Activated T-helper 1 cell treated with Interleukin-2 at 50 U/mL for 16 hours (primary cell): ENCODE measurements around the gene GSAP.

Experiments
- DNase-seq: peaks from one replicate; pipeline ENCODE4 v3.0.0-alpha.2; 2020; ENCODE audit warnings: low read depth

GSAP gene

GRCh38 chr7:77328669-77329068 lies 87.5 kb downstream of the GSAP start:
- no peak for DNase-seq

DNA sequence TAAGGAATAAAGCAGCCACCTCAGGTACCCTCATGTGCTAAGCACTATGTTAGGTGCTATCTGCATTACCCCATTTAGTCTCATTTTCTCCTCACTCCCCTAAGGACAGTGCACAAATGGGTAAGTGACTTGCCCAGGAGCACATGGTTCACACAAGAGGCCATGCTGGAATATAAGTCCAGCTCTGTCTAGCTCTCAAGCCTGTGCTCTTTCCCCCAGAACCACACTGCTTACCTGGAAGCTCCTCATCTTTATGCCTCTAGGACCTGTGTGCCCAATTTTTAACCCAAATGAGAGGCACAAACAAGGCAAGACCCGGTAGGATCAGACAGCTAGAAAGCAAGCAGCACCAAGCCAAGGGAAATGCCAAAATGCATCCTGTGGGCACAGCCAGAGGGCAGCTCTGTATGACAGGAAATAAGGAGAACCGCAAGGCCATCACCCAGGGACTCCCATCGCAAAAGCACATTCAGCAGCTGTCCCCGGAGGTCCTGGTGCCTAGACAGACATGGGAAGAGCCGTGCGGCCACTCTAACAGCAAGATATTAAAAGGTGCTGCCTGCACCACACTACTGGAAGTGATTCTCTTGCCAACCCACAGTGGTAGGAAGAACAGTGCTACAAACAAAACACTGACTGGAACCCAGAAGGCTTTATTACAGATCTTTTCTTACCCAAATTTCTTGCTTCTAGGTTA lies 88.1 kb downstream of the GSAP start:
- DNase-seq: no peak

DNA sequence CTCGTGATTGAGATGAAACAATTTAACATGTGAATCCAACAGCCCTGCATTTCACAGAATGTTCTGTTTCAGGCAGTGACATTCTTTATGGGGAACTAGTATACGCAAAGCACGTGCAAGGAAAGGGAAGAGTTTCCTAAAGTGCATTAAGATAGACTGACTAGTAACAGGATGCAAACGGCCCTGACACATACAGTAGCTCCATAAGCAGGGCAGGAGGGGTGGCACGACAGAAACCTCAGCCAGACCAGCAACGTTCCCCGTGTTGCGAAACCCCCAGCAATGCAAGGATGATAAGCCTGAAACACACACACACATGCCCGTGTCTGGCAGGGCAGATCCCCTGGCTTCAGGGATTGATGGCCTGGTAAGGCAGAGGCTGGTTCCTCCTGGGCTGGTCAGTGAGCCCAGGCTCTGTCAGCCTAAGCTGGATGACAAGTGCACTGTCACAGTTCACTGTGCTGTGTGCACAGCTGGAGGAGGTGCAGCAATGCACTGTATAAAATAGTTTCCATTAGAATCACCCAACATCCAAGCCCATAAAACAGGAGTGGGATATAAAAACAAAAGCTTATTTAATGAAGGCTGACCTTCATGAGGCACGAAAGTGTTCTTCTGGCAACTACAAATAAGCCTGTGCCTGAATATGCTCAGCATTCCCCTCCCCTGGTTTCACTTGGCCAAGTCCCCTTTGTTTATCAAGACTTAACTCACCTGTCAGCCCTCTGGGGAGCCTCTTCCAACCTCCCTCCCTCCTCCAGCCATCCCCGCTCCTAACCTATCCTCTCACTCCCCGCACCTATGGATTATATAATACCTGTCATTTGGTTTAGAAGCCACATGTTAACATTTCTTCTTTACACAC lies 88.8 kb downstream of the GSAP start:
- DNase-seq: no peak

DNA sequence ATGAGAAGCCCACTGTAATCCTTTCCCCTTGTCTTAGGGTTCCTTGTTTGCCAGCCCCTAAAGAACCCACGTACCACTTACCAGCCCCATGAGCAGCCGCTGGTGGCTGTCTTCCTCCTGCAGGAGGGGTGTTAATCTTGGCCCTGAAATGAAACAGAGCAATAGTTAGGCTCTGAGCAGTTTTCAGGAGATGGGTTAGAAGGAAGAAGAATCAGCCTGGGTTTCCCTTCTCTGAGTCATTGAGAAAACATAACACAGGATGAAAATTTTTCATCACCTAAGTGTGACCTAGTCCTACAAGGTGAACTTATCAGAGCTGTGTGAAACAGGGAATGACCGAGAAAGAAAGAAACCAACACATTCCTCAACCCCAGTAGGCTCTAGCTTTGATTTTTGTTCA lies 90.0 kb downstream of the GSAP start:
- DNase-seq: no peak

DNA sequence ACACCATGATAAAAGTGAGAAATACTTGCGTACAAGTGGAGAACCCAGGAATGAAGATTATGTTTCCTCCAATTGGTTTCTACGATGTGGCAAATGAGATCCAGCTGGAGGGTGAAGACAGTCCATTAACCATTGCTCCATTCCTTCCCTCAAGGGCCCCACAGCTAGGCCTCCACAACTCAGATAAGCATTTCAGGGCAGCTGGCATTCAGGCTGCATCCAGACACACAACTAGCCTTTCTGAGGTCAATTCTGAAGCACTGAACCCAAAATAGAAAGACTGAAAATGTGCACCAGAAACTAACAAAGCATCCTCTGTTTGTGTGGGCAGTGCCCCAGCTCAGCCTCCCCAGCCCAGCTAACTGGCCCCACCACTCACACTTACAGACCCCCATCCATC lies 94.8 kb downstream of the GSAP start:
- no peak for DNase-seq

- no peak for DNase-seq
Observed at GRCh38 chr7:77320714-77321113, 95.4 kb downstream of the GSAP start.

- DNase-seq: no peak
Observed at GRCh38 chr7:77320137-77320536, 96.0 kb downstream of the GSAP start.

- DNase-seq: no peak
Observed at GRCh38 chr7:77318019-77318418, 98.1 kb downstream of the GSAP start.

GRCh38 chr7:77316219-77316978 lies 99.8 kb downstream of the GSAP start:
- DNase-seq: no peak

DNA sequence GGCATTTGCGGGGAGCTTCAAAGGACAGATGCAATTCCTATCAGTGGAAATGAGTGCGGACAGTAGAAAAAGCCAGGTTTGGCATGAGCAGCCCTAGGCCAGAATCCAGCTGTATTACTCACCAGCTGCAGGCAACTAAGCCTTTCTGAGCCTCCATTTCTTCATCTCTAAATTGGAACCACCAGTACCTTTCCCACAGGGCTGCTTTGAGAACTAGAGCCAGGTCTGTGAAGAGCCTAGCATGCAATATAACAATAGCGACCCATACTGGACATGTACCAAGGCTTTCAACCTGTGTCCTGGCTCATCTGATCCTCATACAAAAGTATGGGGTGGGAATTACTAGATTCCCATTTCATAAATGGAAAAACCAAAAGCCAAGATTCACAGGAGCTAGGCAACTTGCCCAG lies 101.0 kb downstream of the GSAP start:
- DNase-seq: no peak

DNA sequence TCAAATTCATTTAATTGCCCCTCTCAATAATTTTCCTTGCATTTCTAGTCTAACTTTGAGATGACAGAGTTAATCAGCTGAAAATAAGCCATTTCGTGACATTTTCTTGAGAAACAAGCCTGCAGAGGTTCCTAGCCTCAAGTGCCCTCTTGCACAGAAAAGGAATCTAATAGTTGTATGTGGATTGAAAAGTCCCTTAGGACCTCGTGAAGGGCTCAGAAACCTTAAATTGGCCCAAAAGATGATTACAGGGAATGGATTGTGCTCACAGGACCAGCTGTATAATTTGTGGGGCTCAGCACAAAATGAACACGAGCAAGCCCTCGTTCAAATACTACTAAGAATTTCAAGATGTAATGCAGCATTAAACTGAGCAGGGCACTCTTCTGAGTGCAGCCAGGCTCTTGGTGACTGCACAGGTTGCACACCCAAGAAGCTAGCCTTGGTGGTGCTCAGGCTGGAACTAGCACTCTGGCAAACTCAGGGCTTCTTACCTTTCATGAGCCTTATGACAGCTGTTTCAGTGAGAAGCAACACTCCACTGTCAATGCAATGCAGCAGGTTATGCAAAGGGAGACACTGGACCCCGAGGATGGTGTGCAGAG lies 102.2 kb downstream of the GSAP start:
- DNase-seq: no peak

GRCh38 chr7:77313085-77313484 lies 103.1 kb downstream of the GSAP start:
- no peak for DNase-seq

DNA sequence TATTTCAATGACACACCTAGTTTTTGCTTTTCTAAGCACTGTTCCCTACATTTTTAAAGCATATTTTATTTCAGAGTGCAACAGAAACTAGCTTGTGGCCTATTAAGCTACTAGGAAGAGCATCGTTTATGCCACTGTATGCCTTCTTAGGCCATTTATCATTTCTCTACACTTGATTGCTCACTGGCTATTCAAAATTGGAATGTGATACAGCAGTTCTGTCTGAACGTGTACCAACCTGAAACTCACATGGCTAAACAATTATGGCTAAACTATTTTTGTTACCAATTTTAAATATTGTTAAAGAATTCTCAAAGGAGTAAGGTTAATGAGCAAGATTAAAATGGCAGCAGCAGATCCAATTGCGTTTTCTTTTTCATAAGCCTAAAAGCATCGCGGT lies 105.2 kb downstream of the GSAP start:
- DNase-seq: no peak

GRCh38 chr7:77309714-77310220 lies 106.4 kb downstream of the GSAP start:
- DNase-seq: no peak

GRCh38 chr7:77308792-77309191 lies 107.4 kb downstream of the GSAP start:
- DNase-seq: no peak

- no peak for DNase-seq
Observed at GRCh38 chr7:77306231-77307067, 109.7 kb downstream of the GSAP start.

- no peak for DNase-seq
Observed at GRCh38 chr7:77295549-77295948, 120.6 kb downstream of the GSAP start.

DNA sequence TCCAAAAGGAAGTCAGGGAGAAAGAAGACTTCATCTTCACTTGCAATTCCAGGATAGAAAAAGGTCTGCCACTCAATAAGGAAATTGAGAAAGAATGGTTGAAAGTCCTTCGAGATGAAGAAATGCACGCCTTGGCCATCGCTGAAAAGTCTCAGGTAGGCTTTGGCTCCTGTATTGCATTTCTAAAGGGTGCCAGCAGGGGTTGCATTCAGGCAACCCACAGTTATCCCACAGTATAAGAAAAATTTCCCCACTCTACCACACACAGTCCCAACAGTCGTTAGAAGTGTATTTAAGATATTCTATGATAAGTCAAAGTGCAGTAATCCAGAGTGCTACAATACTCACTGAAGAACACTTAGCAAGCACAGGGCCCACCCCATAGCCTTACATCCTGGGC lies 123.1 kb downstream of the GSAP start:
- no peak for DNase-seq

GRCh38 chr7:77290425-77290824 lies 125.7 kb downstream of the GSAP start:
- no peak for DNase-seq

GRCh38 chr7:77289387-77289786 lies 126.8 kb downstream of the GSAP start:
- no peak for DNase-seq

DNA sequence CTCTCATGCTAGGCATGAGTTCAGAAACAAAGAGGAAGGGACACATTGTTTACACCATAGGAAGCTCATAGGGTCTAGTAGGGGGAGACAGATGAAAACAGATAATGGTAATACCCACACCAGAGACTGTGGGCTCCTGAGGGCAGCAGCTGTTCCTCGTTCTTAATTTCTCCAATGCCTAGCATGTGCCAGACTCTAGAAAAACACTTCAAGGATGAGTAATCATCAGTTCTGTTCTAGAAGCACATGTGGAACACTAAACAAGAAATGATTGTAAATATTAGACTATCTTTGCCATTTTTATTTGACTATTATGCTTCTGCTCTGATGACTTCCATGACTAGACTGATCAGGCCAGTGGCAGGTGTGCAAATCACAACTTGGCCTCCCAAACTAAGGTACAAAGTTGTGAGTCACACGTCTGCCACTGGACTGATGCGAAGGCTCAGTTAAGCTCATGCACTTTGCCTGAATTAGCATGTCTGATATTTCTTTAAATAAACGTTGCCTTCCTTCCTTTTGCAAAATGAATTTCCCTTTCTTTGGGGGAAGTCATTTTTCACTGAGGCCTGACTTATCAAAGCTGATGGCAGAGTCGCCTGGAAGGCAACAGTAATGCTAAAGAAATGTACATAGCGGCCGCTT lies 127.4 kb downstream of the GSAP start:
- no peak for DNase-seq
